HG02973 (cell line): ENCODE measurements around the gene MOB3A.
"Not testable (repeated sequence)": the region's sequence is repeated elsewhere in the genome, so short reads cannot be mapped to it uniquely, and the experiment has no call there.

Experiments used
- ATAC-seq: cut with Tn5 transposase; IDR thresholded peaks from one replicate; pipeline ENCODE4 v1.9.1; 2021; ENCODE audit warnings: moderate library complexity; ENCODE audit not compliant: unreplicated experiment

The MOB3A gene

DNA sequence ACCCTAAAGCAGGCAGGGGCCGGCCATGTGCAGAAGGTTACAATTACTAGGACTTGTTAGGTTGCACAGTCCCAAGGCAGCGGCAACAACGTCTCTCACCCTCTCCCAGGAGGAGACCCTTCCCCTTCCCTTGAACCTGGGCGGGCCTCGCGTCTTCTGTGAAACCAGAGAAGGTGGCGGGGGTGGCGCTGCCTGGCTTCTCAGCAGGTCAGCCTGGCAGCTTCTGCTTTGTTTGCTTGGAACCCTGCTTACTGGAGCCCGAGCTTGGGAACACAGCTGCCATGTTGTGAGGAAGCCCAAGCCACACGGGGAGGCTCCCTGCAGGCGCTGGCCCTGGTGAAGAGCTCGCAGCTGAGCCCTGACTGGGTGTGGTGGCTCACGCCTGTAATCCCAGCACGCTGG, 60.5 kb downstream of the MOB3A start:
- ATAC-seq, result no peak

DNA sequence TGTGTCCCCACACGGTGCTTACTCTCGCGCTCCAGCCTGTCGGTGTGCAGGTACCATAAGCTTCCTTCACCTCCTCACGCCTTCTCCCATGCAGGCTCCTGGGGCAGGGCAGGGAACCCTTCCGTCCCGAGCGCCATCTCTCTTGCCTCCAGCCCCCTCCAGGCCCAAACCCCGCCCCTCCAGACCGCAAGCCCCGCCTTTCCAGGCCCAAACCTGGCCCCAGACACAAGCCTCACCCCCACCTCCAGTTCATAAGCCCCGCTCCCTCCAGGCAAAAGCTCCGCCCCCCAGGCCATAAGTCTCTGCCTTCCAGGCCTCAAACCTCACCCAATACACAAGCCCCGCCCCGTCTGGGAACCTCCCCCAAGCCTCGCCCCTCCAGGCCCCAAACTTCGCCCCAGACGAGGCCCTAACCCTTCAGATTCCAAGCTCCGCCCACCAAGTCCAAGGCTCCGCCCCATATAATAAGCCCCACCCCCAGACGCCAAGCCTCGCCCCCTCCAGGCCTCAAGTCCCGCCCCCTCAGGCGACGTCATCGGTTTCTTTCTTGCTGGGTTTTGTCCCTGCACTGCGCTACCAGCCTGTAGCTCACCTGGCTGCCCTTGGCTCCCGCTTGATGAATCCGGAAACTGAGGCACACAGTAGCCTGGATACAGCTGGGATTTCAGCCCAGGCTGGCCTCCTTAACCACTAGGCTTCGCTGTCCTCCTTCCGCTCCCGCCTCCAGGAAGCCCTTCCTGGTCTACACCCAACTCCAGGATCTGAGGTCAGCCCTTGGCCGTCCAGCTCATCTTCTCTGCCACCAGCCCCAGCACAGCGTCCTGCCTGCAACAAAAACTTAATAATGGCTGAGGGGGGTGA, 61.2 kb downstream of the MOB3A start:
- ATAC-seq, result no peak

DNA sequence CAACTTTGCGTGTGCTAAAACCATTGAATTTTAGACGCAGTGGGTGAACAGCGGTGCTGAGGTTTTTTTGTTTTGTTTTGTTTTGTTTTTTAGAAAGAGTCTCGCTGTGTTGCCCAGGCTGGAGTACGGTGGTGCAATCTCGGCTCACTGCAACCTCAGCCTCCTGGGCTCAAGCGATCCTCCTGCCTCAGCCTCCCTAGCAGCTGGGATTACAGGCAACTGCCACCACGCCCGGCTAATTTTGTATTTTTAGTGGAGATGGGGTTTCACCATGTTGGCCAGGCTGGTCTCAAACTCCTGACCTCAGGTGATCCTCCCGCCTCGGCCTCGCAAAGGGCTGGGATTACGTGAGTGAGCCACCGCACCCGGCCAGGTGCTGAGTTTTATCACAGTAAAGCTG, 61.9 kb downstream of the MOB3A start:
- ATAC-seq, result not testable (repeated sequence)

GRCh38 chr19:2033825-2034159, 62.3 kb downstream of the MOB3A start:
- ATAC-seq, result no peak

DNA sequence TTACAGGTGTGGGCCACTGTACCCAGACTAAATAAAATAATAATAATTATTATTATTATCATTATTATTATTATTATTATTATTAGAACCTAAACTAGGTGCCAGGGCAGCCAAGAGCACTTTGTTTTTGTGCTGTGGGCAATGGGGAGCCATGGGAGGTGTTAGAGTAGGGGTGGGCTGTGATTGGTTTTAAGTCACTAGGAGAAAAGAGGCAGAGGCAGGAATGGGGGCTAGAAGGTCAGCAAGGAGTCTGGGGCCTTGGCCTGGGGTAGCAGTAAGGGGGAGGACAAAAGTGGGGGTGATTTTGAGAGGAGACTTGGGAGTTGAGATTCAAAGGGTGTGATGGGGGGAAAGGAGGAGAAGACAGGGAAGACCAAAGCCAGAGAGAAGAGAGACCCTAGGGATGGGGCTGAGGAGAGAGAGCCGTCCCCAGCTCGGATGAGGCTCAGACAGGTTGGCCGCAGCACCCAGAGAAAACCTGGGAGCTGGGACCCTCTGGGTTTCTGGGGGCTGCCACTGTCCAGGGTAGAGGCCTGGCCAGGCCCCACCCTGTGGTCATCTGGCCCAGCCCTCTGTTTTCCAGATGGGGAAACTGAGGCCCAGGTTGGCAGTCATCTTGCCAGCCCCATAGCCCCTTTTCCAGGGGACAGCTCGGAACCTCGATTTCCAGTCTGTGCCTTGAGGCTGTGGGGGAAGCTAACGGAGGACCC, 62.9 kb downstream of the MOB3A start:
- no peak for ATAC-seq

GRCh38 chr19:2032296-2032941, 63.7 kb downstream of the MOB3A start:
- ATAC-seq, result no peak

DNA sequence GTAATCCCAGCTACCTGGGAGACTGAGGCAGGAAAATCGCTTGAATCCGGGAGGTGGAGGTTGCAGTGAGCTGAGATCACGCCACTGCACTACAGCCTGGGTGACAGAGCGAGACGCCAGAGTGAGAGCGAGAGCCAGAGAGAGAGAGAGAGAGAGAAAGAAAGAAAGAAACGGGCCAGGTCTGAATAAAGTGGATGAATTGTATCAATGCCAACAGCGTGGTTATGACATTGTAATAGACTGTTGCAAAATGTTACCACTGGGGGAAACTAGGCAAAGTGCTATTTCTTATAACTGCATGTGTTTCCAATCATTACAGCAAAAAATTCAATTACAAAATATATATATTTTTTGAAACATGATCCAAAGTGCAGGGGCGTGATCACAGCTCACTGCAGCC, 68.8 kb downstream of the MOB3A start:
- ATAC-seq, result no peak

GRCh38 chr19:2026770-2027169, 69.4 kb downstream of the MOB3A start:
- no peak for ATAC-seq

DNA sequence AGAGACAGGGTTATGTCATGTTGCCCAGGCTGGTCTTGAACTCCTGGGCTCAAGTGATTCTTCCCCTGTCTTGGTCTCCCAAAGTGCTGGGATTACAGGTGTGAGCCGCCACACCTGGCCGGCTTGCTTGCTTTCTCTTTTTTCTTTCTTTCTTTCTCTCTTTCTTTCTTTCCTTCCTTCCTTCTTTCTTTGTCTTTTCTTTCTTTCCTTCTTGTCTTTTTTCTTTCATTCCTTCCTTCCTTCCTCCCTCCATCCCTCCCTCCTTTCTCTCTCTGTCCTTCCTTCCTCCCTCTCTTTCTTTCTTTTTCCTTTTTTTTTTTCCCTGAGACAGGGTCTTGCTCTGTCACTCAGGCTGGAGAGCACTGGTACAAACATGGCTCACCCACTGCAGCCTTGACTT, 73.8 kb downstream of the MOB3A start:
- ATAC-seq, result no peak

- no peak for ATAC-seq
Measured at GRCh38 chr19:2021453-2022140, 74.5 kb downstream of the MOB3A start.
